ENCODE data around the gene AHNAK. TPM values are rescaled to one million over a fixed set of nuclear protein-coding genes. Genes with fewer than 3 reads are reported as not detected.
A peak's percentile ranks its signal among the peaks of the same experiment; 100 is the strongest.

AHNAK gene
- total RNA-seq, 4 donors from 2014 or later, result 374 to 1,261 (median 571) TPM

GRCh38 chr11:62556108-62556874 lies 9.7 kb upstream of the AHNAK start:
- intact Hi-C loops (cut with DNase I; ENCODE audit: low total_unique reads) (no loop called here), in situ Hi-C loops (cut with MboI; ENCODE audit: low sequenced_read_pairs in 4 of 4) (loop anchor here in 2 of 4 donors (10.0 kb wide), 3 partner anchors 61 to 161 kb away; no protein-coding TSS in a partner anchor)
- ATAC-seq (peak; percentile 40 to 42), DNase-seq (peak; percentile 89 to 94)
- Histone ChIP-seq H3K4me1 (peaks cover 86 to 90% of the 10 kb centered on the region in 2 donors), H3K27ac (peak overlapping the region; percentile 97 to 100 (median 100)), H3K4me3 (peak overlapping the region in 2 of 4 donors; percentile 8 to 23), H3K27me3 (no peaks in the 10 kb centered on the region), H3K36me3 (peaks cover 0 to 22% of the 10 kb centered on the region in 2 donors), H3K9me3 (no peaks in the 10 kb centered on the region)
- peak in 1 of 2 donors; percentile 35 for TF ChIP-seq POLR2A (IDR thresholded peaks at IDR 0.05)
- no peak for TF ChIP-seq CTCF (IDR thresholded peaks at IDR 0.05 in 4 of 5, conservative IDR thresholded peaks at IDR 0.05 in 1 of 5)

GRCh38 chr11:62555464-62556107 lies 9.0 kb upstream of the AHNAK start:
- intact Hi-C loops (cut with DNase I; ENCODE audit: low total_unique reads) (no loop called here), in situ Hi-C loops (cut with MboI; ENCODE audit: low sequenced_read_pairs in 4 of 4) (loop anchor here in 2 of 4 donors (10.0 kb wide), 3 partner anchors 61 to 161 kb away; no protein-coding TSS in a partner anchor)
- Histone ChIP-seq H3K36me3 (peaks cover 0 to 22% of the 10 kb centered on the region in 2 donors), H3K9me3 (no peaks in the 10 kb centered on the region), H3K4me1 (peaks cover 86 to 90% of the 10 kb centered on the region in 2 donors), H3K27ac (peak overlapping the region; percentile 97 to 100 (median 100)), H3K4me3 (peak overlapping the region in 2 of 4 donors; percentile 8 to 23), H3K27me3 (no peaks in the 10 kb centered on the region)
- no peak for DNase-seq
- no peak for ATAC-seq
- no peak for TF ChIP-seq POLR2A (IDR thresholded peaks at IDR 0.05)

GRCh38 chr11:62554387-62555167 lies 8.0 kb upstream of the AHNAK start:
- ATAC-seq (peak; percentile 21 to 40), DNase-seq (peak; percentile 80 to 94)
- Histone ChIP-seq H3K27me3 (no peaks in the 10 kb centered on the region), H3K4me1 (peaks cover 85 to 89% of the 10 kb centered on the region in 2 donors), H3K36me3 (peaks cover 0 to 18% of the 10 kb centered on the region in 2 donors), H3K9me3 (no peaks in the 10 kb centered on the region), H3K27ac (peak overlapping the region; percentile 97 to 100 (median 100)), H3K4me3 (peak overlapping the region in 1 of 4 donors; percentile 41)
- intact Hi-C loops (cut with DNase I; ENCODE audit: low total_unique reads) (no loop called here), in situ Hi-C loops (cut with MboI; ENCODE audit: low sequenced_read_pairs in 4 of 4) (loop anchor here in 2 of 4 donors (10.0 kb wide), 3 partner anchors 60 to 160 kb away; no protein-coding TSS in a partner anchor)
- no peak for TF ChIP-seq POLR2A (IDR thresholded peaks at IDR 0.05)

- ATAC-seq, result peak; percentile 14 to 24
- intact Hi-C loops (cut with DNase I; ENCODE audit: low total_unique reads), result no loop called here
Measured at GRCh38 chr11:62553839-62554361, 7.3 kb upstream of the AHNAK start.

More at GRCh38 chr11:62553839-62554361, 7.3 kb upstream of the AHNAK start:
- DNase-seq, result peak; percentile 68 to 70
- Histone ChIP-seq H3K4me3 (peak overlapping the region; percentile 29 to 41 (median 36)), H3K27ac (peak overlapping the region; percentile 97 to 100 (median 100)), H3K27me3 (no peaks in the 10 kb centered on the region), H3K36me3 (peaks cover 0 to 11% of the 10 kb centered on the region in 2 donors), H3K4me1 (peaks cover 88 to 89% of the 10 kb centered on the region in 2 donors), H3K9me3 (no peaks in the 10 kb centered on the region)
- in situ Hi-C loops (cut with MboI; ENCODE audit: low sequenced_read_pairs in 4 of 4), result loop anchor here in 2 of 4 donors (10.0 kb wide), 3 partner anchors 59 to 159 kb away; no protein-coding TSS in a partner anchor
- TF ChIP-seq CTCF (IDR thresholded peaks at IDR 0.05 in 4 of 5, conservative IDR thresholded peaks at IDR 0.05 in 1 of 5), result no peak
- TF ChIP-seq POLR2A (IDR thresholded peaks at IDR 0.05), result no peak
